Pulmonary artery endothelial cell (primary cell): ENCODE results near the gene LILRB5. TPM values are rescaled to one million over a fixed set of nuclear protein-coding genes. Genes with fewer than 3 reads are reported as not detected.
"Not testable (repeated sequence)": the region's sequence is repeated elsewhere in the genome, so short reads cannot be mapped to it uniquely, and the experiment has no call there.

Source experiments
- DNase-seq: peaks from one replicate; pipeline ENCODE4 v3.0.0-alpha.2; 2011; ENCODE audit warnings: low read depth, low spot score
- total RNA-seq: library from RNA; depleted of rRNA; stranded (reverse); fragments of >200 nt; gene quantifications from 2 replicates; pipeline ENCODE4 v1.2.3, GENCODE V29; 2014

The LILRB5 gene
- total RNA-seq, 1 donor from 2014 or later, result not detected

DNA sequence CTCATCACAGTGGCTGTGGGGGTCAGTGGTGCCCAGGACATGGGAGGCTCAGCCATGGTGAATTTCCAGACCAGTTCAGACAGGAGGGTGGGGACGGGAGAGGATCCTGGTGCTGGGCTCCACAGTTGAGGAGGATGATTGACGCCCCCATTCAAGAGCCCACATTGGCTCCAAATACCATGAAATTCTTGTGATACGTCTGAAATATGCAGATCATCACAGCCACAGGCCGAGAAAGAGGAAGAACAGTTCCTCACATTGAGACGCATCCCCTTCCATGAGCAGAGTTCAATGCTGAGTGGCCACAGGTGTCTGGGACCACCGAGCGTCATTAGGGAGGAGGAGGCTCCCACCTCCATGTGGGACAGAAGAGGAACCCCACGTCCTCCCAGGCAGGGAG, 13.3 kb downstream of the LILRB5 start:
- DNase-seq, result not testable (repeated sequence)

DNA sequence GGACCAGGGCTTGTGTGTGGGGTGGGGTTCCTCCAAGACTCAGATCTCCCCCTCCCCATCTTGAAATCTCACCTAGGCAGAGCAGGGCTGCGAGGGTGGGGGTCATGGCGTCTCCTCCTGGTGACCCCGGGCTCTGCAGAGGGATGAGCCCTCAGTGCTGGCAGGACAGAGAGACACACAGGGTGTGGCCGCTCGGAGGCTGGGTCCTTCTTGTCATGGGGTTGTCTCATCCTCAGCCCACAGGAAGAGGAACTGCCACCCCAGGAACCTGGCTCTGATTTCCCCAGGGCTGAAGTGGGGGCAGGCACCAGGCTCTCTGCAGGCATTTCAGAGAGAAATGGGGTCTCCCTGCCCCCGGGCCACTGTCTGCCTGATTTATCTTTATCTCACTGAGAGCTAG, 14.4 kb downstream of the LILRB5 start, which contains the start of gene LILRA6:
TSS of gene LILRA6 (minus strand) at position 145 of the 400 bp plus-strand sequence.
- DNase-seq, result not testable (repeated sequence)

DNA sequence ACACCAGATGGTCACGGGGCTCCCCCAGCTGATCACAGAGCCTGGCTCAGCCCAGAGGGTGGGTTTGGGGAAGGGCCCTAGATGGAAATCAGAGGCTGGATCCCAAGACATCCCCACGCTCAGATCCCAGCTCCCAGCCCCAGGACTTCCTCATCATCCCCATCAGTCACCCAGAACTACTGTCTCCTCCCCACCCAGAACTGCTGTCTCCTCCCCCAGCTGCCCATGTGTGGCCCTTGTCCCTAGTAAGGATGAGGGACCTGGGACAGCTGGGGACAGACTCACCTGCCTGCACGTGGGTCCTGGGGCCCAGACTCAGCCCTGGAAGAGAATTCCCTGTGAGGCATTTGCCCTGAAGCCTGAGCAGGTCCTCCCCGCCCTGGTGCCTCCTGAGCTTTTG, 14.8 kb downstream of the LILRB5 start:
- not testable (repeated sequence) for DNase-seq

DNA sequence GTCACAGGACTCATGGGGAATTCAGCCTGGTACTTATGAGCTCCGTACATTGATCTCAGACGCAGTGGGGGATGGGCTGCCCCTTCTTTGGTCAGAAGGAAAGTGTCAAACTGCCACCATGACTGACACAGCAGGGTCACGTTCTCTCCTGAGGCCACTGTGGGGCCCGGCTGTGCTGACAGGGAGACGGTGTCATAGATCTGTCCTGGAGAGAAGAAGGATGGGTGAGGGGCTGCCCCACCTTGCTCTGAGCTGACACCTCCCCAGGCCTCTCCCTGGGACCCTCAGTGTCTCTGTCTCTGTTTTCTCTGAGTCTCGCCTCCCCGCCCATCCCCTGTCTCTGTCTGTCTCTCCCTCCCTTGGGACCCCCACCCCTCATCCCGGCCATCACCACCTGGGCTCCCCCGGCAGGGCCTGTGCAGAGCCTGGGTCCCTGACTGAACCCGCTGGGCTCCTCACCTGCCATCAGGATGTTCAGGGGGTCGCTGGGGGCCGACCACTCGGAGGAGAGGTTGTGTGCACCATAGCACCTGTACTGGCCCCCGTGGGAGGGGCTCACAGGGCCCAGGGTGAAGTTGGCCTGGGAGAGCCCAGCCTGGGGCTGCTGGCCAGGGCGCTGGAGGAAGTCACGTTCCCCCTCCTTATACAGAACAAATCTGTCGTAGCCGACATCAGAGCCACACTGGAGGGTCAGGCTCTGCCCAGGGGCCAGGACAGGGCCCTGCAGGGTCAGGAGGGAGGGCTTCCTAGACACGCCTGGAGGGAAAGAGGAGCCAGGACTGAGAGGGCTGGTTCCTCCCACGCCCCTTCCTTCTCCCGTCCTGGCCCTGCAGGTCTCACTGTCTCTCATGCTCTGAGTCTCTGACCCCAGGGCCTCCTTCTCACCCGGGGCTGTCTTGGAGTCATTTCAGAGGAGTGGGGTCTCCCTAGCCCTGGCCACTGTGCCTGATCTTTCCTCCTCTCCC, 16.4 kb downstream of the LILRB5 start:
- DNase-seq, result not testable (repeated sequence)

DNA sequence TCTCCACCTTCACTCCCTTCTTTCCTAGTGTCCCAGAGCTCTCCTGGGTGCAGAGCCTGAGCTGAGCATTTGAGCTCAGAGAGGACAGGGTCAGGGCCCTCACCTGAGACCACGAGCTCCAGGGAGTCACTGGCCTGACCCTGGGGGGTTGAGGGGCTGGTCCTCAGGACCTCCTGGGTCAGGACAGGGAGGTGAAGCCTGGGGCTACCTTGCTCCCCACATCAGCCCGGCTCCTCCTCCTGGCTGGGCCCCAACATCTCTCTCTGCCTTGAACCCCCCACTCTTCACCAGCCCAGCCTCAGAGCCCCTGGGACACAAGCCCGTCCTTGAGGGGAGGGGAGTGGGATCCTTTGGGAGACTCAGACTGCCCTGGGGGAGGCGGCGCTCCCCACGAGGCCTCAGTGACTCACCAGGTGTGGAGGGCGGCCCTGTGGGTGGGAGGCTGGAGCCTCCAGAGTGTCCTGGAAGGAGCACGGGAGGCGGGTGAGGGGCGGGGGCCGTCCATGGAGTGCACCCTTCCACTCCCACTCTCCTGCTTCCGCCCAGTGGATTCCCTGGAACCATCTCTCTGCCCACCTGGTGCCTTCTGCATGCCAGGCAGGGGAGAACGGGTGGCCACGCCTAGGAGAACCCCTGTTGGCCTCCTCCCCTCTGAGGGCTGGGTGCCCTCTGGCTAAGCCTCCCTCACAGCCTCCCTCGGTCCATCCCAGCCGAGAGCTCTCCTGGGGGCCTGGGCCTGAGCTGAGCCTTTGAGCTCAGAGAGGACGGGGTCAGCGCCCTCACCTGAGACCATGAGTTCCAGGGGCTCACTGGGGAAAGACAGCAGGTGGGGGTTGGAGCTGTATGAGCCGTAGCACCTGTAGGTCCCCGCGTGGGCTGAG, 17.3 kb downstream of the LILRB5 start:
- not testable (repeated sequence) for DNase-seq

DNA sequence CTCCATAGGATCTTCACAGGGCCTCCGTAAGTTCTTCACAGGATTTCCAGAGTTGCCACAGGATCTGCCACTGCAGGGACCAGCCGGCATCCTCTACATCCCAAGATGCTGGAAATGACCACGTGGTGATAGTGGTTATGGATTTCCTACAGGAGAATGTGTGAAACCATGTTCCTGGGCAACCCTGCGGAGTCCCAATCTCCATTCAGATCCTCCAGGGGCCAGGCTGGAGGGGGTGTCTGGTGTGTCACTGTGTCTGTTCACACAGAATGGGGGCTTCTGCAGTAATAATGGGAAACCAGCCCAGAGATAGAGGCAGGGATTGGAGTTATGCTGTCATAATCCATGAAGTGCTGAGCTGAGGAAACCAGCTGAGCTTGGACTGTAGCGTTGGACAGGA, 23.1 kb downstream of the LILRB5 start:
- DNase-seq, result no peak

DNA sequence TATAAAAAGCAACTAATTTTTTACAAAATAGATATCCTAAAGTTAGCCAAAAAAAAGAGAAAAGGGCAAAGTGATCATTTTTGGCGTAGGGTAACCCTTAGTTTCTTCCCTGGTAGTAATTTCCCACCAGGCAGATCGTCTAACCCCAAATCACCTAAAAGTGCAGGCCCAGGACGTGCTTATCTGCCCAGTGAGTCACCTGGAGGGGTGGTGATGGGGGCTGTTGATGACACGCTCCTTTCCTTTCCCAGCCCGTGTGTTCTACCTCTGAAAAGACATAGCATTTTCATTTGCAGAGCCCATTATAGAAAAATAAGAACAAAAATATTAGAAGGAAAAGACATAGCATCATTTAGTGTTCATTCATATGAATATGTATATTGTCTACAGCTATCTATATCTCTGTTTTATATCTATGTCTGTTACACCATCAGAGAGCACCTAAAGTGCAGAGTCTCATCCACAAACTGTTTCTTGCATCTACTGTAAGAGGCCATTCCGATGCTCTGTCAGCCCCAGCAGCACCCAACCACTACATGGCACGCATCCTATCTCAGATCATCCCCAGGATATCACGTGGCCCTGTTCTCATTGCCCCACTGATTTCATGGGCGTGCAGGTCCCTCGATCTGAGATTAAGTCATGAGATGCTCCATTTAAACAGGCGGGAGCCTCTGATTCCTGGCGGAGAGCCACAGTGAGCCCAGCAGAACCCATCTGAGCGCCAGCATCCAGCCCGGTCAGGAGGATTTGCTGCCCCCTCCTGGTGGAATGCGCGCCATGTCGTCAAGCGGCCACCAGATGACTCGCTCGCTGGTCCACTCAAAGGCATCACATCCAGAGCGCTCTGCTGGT, 25.8 kb downstream of the LILRB5 start:
- DNase-seq, result peak; percentile 40

DNA sequence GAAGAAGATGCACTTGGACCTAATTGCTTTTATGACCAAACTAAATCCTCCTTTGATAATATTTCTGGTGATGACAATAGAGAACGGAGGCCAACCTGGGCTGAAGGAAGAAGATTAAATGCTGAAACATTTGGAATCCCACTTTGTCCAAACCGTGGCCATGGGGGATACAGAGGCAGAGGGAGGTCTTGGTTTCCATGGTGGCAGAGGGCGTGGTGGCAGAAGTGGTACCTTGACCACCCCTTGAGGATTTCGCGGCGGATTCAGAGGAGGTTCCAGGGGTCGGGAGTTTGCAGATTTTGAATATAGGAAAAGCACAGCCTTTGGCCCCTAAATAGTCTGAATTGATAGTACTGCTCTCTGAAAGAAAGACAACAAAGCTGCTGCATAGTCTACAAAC, 27.0 kb downstream of the LILRB5 start:
- no peak for DNase-seq

DNA sequence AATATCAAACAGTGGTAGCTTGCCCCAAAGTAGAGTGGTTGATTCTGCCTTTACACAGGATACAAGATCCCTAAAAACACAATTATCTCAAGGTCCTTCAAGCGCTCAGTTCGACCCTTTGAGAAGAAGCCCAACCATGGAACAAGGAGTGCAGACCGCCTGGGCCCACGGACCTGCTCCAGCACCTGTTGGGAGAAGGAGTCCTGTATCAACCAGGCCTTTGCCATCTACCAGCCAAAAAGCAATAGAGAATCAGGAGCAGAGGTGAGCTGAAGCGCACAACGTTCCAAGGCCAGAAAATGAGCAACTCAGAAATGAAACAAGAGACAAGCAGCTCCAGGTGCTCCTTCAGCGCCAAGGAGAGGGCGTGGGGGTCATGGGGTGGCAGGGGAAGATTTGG, 27.9 kb downstream of the LILRB5 start:
- no peak for DNase-seq

DNA sequence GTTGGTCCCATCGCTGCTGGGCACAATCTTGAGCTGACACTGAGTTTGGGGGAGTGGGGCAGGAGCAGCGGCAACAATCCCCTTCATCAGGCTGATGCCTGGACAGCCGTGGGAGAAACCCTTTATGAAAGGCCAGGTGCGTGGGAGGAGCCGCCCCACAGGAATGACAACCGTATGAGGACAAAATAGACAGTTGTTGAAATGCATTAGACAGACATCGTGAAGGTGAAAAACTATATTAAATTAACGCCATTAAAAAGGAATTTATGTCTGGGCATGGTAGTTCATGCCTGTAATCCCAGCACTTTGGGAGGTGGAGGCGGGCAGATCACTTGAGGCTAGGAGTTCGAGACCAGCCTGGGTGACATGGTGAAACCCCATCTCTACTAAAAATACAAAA, 32.5 kb downstream of the LILRB5 start:
- DNase-seq, result not testable (repeated sequence)

DNA sequence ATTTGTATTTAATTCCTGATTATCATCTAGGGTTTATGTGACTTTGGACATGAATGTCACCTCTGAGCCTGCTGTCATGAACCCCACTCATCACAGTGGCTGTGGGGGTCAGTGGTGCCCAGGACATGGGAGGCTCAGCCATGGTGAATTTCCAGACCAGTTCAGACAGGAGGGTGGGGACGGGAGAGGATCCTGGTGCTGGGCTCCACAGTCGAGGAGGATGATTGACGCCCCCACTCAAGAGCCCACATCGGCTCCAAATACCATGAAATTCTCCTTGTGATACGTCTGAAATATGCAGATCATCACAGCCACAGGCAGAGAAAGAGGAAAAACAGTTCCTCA, 33.2 kb downstream of the LILRB5 start:
- DNase-seq, result not testable (repeated sequence)

DNA sequence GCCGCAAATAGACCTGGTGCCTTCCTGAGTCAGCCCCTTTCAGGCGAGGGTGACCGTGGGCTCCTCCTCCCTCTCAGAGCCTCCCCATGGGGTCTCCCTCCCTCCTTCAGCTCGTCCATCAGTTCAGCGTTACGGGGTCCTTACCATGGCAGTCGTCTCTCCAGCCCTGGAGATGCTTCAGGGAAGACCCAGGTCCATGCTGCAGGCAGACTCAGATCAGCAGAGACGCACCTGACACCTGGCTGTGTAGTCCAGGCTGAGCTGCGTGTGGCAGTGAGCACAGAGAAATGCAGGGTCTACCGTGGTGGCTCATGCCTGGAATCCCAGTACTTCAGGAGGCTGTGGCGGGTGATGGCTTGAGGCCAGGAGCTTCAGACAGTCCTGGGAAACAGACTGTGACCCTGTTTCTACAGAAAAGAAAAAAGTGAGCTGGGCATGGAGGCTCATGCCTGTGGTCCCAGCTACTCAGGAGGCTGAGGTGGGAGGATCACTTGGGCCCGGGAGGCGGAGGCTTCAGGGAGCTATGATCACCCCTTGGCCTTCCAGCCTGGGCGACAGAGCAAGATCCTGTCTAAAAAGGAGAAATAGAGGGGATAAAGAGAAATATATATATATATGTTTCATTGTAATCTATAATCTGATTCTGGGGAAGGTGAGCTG, 33.7 kb downstream of the LILRB5 start:
- DNase-seq, result not testable (repeated sequence)

DNA sequence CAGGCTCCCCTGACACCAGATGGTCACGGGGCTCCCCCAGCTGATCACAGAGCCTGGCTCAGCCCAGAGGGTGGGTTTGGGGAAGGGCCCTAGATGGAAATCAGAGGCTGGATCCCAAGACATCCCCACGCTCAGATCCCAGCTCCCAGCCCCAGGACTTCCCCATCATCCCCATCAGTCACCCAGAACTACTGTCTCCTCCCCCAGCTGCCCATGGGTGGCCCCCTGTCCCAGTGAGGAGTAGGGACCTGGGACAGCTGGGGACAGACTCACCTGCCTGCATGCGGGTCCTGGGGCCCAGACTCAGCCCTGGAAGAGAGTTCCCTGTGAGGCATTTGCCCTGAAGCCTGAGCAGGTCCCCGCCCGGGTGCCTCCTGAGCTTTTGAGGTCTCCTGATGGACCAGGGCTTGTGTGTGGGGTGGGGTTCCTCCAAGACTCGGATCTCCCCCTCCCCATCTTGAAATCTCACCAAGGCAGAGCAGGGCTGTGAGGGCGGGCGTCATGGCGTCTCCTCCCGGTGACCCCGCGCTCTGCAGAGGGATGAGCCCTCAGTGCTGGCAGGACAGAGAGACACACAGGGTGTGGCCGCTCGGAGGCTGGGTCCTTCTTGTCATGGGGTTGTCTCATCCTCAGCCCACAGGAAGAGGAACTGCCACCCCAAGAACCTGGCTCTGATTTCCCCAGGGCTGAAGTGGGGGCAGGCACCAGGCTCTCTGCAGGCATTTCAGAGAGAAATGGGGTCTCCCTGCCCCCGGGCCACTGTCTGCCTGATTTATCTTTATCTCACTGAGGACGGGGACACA, 34.4 kb downstream of the LILRB5 start, which contains the start of gene LILRB3:
TSS of gene LILRB3 (minus strand) at position 534 of the 803 bp plus-strand sequence. CDS start at position 503, 31 bp downstream.
- DNase-seq, result not testable (repeated sequence)

DNA sequence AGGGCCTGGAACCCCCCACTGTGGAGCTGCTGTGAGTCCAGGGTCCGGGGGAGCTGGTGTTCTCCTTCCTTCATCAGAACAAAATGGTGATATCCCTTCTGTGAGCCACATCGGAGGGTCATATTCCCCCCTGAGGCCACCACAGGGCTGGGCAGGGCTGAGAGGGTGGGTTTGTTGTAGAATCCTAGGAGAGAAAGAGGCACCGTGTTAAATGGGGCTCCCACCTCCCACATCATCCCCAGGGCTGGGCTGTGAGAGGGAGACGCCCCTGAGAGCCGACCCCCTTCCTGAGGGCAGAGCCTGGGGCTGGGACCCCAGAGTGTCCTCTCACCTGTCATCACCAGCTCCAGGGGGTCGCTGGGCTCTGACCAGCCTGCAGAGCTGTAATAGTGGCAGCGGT, 35.1 kb downstream of the LILRB5 start:
- not testable (repeated sequence) for DNase-seq

DNA sequence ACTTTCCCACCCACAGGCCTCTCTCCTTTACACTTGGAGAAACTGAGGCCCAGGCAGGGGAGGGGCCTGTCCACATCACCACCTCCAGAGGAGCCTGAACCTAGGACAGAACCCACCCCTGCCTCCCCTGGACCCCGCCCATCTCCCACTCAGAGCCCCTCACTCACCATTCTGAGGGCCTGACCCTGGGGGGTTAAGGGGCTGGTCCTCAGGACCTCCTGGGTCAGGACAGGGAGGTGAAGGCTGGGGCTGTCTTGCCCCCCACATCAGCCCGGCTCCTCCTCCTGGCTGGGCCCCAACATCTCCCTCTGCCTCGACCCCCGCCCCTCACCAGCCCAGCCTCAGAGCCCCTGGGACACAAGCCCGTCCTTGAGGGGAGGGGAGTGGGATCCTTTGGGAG, 37.4 kb downstream of the LILRB5 start:
- DNase-seq, result not testable (repeated sequence)

DNA sequence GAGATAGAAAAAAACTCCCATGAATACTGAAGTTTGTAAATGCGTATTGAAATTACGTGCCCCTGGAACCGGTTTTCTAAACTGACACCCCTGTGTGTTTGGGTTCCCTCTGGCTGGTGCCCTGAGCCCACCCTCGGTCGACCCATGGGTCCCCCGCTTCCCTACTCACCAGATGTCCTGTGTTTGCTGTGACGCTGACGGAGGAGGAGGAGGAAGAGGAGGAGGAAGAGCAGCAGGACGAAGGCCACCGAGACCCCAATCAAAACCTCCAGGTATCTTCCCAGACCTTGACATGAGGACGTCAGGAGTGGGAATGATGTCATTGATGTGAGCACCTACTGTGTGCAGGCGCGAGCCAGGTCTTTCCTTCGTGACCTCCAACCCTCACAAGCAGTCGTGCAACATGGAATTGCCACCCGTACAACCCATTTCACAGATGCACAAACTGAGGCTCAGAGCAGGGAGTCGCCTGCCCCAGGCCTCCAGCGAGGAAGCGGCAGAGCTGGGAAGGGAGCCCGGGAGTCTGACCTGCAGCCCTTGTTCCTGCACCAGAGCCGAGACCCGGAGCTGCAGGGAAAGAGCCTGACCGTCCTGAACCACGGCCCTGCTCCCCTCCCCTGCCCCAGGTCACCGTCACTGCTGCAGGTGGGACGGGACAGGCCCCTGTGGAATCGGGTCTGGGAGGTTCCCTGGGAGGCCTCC, 38.0 kb downstream of the LILRB5 start:
- DNase-seq, result no peak

DNA sequence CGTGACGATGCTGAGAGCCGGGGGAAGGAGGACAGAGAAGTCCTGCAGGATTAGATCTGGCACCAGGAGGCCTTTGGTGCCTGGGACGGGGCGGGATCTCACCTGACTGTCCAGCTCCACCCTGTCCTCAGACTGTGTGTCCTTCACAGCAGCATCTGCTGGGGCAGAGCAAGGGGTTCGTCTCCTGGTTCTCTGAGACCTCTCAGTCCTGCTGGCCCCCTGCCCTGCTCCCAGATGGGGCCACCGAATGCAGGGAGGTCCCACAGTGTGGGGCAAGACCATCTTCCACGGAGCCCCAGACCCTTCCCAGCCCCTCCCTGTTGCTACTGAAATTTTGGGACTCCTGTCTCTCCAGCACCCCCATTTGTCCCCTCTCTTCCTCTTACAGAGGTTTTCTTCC, 38.8 kb downstream of the LILRB5 start:
- DNase-seq, result no peak

DNA sequence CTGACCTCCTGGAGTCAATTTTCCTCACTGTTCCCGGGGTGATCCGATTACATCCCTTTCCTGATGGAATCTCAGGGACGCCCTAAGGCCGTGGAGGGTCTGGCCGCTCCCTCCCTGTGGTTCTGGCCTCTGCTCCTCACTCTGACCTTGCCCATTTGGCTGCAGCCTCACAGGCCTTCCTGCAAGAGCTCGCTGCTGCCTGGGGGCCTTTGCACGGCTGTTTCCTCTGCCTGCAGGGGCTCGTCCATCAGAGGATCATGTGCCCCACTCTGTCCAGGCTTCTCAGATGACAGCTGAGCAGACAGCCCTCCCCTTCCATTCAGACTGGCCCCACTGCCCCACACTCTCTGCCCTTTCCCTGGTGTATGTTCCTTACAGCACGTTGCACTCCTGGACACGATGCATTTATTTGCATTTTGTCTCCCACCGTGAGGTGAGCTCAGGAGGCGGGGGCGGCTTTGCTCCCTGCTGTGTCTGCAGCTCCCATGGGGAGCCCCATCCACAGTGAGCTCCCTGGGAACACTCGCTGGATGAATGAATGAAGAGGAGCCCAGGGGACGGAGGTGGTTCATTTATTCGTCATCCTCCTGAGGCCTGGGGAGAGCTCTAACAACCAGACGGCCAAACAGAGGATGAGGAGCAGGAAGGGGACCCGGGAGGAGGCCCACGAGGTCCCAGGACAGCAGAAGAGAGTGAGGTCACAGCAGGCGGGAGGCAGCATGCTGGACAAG, 39.4 kb downstream of the LILRB5 start:
- DNase-seq, result not testable (repeated sequence)
